NCI-H2196 treated with DMSO at 0.1 percent for 48 hours (cell line): ENCODE data around the gene DAG1.
A peak's percentile ranks its signal among the peaks of the same experiment; 100 is the strongest.
"Not testable (repeated sequence)": the region's sequence is repeated elsewhere in the genome, so short reads cannot be mapped to it uniquely, and the experiment has no call there.

Experiments
- DNase-seq: peaks from one replicate; lab custom pipeline; 2025; ENCODE audit not compliant: unreplicated experiment; lab: John Stamatoyannopoulos, UW

Gene DAG1

DNA sequence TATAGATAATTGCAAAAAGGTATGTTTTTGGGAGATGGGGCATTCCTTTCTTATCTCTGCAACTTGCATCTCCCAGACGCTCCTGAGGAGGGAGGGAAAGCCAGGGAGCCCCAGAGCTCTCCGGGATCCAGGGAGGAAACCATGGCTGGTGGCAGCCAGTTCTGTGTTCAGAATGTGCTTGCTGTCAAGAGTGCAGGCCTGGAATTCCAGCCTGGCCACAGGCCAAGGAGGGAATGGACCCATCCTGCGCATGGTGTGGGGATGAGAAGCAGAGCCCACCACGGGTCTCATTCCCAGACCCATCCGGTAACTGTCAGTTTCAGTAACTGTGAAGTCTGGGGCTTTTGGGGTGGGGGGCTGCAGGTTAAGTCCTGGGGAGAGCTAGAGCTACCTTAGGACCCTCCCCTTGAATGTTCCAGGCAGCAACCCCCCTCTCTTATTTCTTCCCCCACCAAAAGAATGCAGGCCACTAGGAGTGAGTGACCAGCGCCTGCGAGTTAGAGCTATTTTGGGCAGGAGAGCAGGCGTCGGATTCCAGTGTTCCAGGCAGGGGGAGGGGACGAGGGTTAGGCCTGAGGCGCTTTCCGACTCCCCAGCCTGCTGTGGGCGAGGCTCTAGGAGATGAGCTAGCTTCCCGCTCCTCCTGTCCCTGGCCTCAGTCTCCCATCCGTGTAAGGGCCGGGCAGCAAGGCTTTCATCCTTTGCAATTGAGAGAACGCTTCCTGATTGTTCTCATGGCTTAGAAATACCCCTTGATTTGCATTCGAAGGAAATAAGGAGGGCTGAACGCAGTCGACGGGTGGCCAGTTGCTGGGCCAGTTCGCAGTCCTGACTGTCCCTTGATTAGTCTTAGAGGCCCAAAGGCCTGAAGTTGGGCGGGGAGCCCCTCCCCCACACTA, 781 bp upstream of the DAG1 start:
- peak; percentile 14 for DNase-seq

GRCh38 chr3:49470714-49471420, 800 bp downstream of the DAG1 start:
- no peak for DNase-seq

- no peak for DNase-seq
These were observed 1.9 kb downstream of the DAG1 start for GRCh38 chr3:49471856-49472495.

DNA sequence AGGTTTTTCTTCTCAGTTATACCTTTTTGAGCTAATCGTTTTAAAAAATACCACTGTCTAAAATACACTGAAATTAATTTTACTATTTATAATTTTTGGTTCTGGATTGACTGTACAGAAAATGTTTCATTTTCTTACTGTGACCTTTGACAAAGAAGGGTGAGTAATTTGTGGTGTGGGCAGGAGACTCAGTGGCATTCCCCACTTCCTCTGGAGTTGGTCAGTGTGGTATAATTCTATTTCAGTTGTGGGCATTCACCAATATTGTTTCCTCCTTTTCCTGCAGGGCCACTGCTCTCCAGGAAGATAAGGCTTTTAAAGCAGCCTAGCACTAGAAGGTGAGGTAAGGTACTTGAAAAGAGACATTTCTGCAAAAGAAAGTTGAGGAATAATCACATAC, 6.5 kb downstream of the DAG1 start:
- no peak for DNase-seq

- DNase-seq = no peak
These were observed 12.7 kb downstream of the DAG1 start for GRCh38 chr3:49482766-49483165.

DNA sequence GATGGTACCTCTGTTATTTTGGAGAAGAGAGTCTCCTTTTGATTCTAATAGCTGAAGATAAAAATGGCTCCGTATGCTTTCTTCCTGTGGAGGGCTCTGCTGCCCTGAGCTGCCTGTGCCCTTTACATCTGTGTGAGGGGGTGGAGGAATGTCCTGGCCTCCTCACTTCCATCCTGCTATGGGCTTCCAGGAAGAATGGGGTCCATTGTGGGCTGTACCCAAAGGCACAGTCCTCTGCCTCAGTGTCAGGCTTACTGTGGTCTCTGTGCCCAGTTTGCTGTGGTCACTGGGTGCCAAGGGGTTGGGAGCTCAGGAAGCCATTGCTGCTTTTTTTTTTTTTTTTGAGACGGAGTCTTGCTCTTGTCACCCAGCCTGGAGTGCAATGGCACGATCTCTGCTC, 14.4 kb downstream of the DAG1 start:
- DNase-seq = no peak

DNA sequence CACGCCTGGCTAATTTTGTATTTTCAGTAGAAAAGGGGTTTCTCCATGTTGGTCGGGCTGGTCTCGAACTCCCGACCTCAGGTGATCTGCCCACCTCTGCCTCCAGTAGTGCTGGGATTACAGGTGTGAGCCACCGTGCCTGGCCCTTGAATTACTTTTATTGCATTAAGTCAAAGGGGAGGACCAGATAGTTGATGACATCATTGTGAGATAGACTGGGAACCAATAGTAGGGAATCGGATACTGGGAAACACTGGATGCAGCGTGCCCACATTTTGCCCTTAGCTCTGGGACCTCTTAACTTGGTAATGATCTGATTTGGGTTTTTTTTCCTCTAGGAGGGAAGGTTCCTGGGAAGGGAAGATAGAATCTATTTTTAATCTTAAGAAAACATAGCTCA, 19.2 kb downstream of the DAG1 start:
- DNase-seq = no peak

- no peak for DNase-seq
These were observed 22.9 kb downstream of the DAG1 start for GRCh38 chr3:49492969-49493368.

- no peak for DNase-seq
These were observed 23.8 kb downstream of the DAG1 start for GRCh38 chr3:49493901-49494300.

DNA sequence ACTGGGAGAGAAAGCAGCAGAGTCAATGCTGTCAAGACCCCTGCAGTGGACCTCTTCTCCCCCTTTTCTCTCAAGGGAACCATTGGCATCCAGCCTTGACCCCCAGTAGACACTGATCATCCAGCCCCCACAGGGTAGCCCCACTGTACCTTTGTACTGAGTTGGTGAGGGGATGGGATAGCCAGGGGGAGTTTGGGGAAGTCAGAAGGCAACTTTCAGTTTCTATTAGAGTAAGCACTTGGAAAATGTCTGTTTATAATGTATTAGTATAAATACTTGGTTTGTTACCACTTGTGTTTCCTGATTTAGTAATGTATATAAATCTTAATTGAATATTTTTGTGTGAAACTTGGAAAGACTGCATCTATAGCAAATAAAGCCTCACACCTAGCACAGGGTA, 25.0 kb downstream of the DAG1 start:
- DNase-seq = no peak

GRCh38 chr3:49496845-49497244, 26.8 kb downstream of the DAG1 start:
- DNase-seq = not testable (repeated sequence)

- no peak for DNase-seq
These were observed 27.5 kb downstream of the DAG1 start for GRCh38 chr3:49497606-49498005.

GRCh38 chr3:49498239-49498638, 28.2 kb downstream of the DAG1 start:
- no peak for DNase-seq

DNA sequence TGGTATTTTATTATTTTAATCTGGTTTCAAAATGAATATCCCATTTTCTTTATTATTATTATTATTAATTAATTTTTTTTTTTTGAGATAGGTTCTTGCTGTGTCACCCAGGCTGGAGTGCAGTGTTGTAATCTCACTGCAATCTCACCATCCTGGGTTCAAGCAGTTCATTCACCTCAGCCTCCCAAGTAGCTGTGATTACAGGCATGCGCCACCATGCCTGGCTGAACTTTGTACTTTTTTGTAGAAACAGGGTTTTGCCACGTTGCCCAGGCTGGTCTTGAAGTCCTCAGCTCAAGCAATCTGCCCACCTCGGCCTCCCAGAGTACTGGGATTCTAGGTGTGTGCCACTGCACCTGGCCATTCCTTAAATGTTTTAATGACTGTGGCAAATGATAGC, 28.6 kb downstream of the DAG1 start:
- DNase-seq = no peak

DNA sequence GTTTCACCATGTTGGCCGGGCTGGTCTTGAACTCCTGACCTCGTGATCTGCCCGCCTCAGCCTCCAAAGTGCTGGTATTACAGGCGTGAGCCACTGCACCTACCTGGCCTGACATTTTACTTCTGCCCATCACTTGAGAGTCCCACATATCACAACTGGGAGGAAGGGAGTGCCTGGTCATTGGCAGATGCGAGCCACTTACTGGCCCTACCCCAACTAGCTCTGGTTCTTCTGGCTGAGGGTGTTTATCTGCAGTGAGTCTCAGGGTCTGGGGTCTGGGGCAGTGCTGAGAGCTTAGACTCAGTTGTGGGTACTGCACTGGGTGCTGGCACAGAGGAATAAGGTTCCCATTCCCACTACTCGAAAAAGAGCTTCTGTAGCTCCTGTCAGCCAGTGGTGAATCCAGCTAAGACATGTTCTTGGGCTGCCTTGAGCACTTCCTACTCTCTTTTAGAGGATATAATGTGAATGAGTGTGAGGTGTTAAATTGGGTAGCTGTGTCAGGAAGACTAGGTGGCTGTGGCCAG, 30.2 kb downstream of the DAG1 start:
- no peak for DNase-seq

- no peak for DNase-seq
These were observed 30.9 kb downstream of the DAG1 start for GRCh38 chr3:49500732-49501609.

DNA sequence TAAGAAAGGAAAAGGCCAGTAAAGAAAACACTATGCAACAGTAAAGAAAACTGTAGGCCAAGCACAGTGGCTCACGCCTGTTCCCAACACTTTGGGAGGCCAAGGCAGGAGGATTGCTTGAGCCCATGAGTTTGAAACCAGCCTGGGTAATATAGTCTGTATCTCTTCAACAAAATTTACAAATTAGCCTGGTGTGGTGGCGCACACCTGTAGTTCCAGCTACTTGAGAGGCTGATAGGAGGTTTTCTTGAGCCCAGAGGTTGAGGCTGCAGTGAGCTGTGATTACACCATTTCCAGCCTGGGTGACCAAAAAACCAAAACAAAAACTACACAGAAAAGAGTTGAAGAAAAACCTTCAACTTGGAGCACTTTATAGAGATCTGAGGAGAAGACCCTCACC, 31.8 kb downstream of the DAG1 start:
- DNase-seq = no peak

GRCh38 chr3:49506906-49507305, 36.8 kb downstream of the DAG1 start:
- no peak for DNase-seq

- no peak for DNase-seq
These were observed 39.0 kb downstream of the DAG1 start for GRCh38 chr3:49509028-49509561.

DNA sequence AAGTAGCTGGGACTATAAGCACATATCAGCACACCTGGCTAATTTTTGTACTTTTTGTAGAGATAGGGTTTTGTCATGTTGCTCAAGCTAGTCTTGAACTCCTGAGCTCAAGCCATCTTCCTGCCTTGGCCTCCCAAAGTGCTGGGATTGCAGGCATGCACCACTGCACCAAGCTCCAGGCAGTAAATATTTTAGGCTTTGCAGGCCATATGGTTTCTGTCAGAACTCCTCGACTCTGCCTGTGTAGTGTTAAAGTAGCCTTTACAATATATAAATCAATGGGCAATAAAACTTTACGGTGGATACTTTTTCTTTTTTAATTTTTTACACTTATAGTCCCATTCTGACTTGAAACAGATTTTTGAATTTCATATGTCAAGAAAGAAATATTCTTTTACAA, 41.6 kb downstream of the DAG1 start:
- no peak for DNase-seq
